ENCODE results near the gene MYOM1. TPM values are rescaled to one million over a fixed set of nuclear protein-coding genes. Genes with fewer than 3 reads are reported as not detected.

MYOM1 gene
- 42.6 TPM for total RNA-seq (ENCODE audit: insufficient read depth, low replicate concordance)

- DNase-seq (ENCODE audit: low spot score): peak; percentile 77
Observed at GRCh38 chr18:3219631-3220335, at the start of gene MYOM1. Gene MYOM1, minus strand, starts transcription at chr18:3219968. Its CDS starts 4,745 bp downstream, at chr18:3215223.

GRCh38 chr18:3269241-3269913 is 49.6 kb upstream of the MYOM1 start:
- no peak for DNase-seq (ENCODE audit: low spot score)

- no peak for DNase-seq (ENCODE audit: low spot score)
Observed at GRCh38 chr18:3268306-3268705, 48.5 kb upstream of the MYOM1 start.

- no peak for DNase-seq (ENCODE audit: low spot score)
Observed at GRCh38 chr18:3266062-3266608, 46.4 kb upstream of the MYOM1 start.

GRCh38 chr18:3265564-3266033 is 45.8 kb upstream of the MYOM1 start:
- no peak for DNase-seq (ENCODE audit: low spot score)

- no peak for DNase-seq (ENCODE audit: low spot score)
Observed at GRCh38 chr18:3264362-3264761, 44.6 kb upstream of the MYOM1 start.

GRCh38 chr18:3263132-3263700 is 43.4 kb upstream of the MYOM1 start:
- no peak for DNase-seq (ENCODE audit: low spot score)

GRCh38 chr18:3262234-3263131 is 42.7 kb upstream of the MYOM1 start:
- DNase-seq (ENCODE audit: low spot score): no peak

GRCh38 chr18:3261373-3262233 is 41.8 kb upstream of the MYOM1 start, which contains the start of gene MYL12B:
Gene MYL12B, plus strand, starts transcription at chr18:3262133. Its CDS starts 10,766 bp downstream, at chr18:3272899.
- peak; percentile 86 for DNase-seq (ENCODE audit: low spot score)

GRCh38 chr18:3260995-3261372 is 41.2 kb upstream of the MYOM1 start:
- no peak for DNase-seq (ENCODE audit: low spot score)

- DNase-seq (ENCODE audit: low spot score): no peak
Observed at GRCh38 chr18:3257627-3258120, 37.9 kb upstream of the MYOM1 start.

GRCh38 chr18:3256693-3257626 is 37.2 kb upstream of the MYOM1 start:
- DNase-seq (ENCODE audit: low spot score): peak; percentile 38

- no peak for DNase-seq (ENCODE audit: low spot score)
Observed at GRCh38 chr18:3255611-3256165, 35.9 kb upstream of the MYOM1 start.

GRCh38 chr18:3254725-3255124 is 35.0 kb upstream of the MYOM1 start:
- no peak for DNase-seq (ENCODE audit: low spot score)

- no peak for DNase-seq (ENCODE audit: low spot score)
Observed at GRCh38 chr18:3252843-3253242, 33.1 kb upstream of the MYOM1 start.

GRCh38 chr18:3251963-3252277 is 32.2 kb upstream of the MYOM1 start:
- no peak for DNase-seq (ENCODE audit: low spot score)

- DNase-seq (ENCODE audit: low spot score): no peak
Observed at GRCh38 chr18:3251249-3251962, 31.6 kb upstream of the MYOM1 start.

All from umbilical cord (tissue), 2 donors.